ENCODE measurements around the gene JTB. TPM values are rescaled to one million over a fixed set of nuclear protein-coding genes. Genes with fewer than 3 reads are reported as not detected.
A peak's percentile ranks its signal among the peaks of the same experiment; 100 is the strongest.

Gene JTB
- total RNA-seq, 1 donor from 2014 or later, result 43.0 TPM

- no peak for DNase-seq
These were observed 23.6 kb downstream of the JTB start for GRCh38 chr1:153953859-153954365.

- DNase-seq, result no peak
These were observed 25.7 kb downstream of the JTB start for GRCh38 chr1:153951801-153952200.

GRCh38 chr1:153951183-153951582 is 26.3 kb downstream of the JTB start:
- DNase-seq, result no peak

- peak; percentile 58 for DNase-seq
These were observed 30.7 kb downstream of the JTB start, which contains the start of gene DENND4B for GRCh38 chr1:153946622-153947241. DENND4B (minus strand) TSS chr1:153946718; CDS start chr1:153944374, 2,344 bp downstream.

GRCh38 chr1:153945795-153946621 is 31.5 kb downstream of the JTB start:
- DNase-seq, result peak; percentile 66

GRCh38 chr1:153945131-153945794 is 32.2 kb downstream of the JTB start:
- no peak for DNase-seq

- DNase-seq, result no peak
These were observed 32.7 kb downstream of the JTB start for GRCh38 chr1:153944827-153945117.

- no peak for DNase-seq
These were observed 33.3 kb downstream of the JTB start for GRCh38 chr1:153944005-153944826.

GRCh38 chr1:153942766-153943549 is 34.5 kb downstream of the JTB start:
- no peak for DNase-seq

- DNase-seq, result no peak
These were observed 35.4 kb downstream of the JTB start for GRCh38 chr1:153941826-153942725.

- DNase-seq, result no peak
These were observed 36.7 kb downstream of the JTB start for GRCh38 chr1:153940756-153941155.

GRCh38 chr1:153939476-153939875 is 38.0 kb downstream of the JTB start:
- no peak for DNase-seq

GRCh38 chr1:153938996-153939395 is 38.5 kb downstream of the JTB start:
- DNase-seq, result no peak

- DNase-seq, result no peak
These were observed 40.1 kb downstream of the JTB start for GRCh38 chr1:153937331-153937730.

GRCh38 chr1:153936011-153936802 is 41.3 kb downstream of the JTB start:
- DNase-seq, result no peak

- no peak for DNase-seq
These were observed 42.7 kb downstream of the JTB start for GRCh38 chr1:153934746-153935145.

- DNase-seq, result no peak
These were observed 43.5 kb downstream of the JTB start for GRCh38 chr1:153933955-153934354.

- DNase-seq, result no peak
These were observed 44.0 kb downstream of the JTB start for GRCh38 chr1:153933430-153933829.

Data from occipital lobe (tissue), 2 donors.